Measurements from ENCODE around the gene CAPZA2.

DNA sequence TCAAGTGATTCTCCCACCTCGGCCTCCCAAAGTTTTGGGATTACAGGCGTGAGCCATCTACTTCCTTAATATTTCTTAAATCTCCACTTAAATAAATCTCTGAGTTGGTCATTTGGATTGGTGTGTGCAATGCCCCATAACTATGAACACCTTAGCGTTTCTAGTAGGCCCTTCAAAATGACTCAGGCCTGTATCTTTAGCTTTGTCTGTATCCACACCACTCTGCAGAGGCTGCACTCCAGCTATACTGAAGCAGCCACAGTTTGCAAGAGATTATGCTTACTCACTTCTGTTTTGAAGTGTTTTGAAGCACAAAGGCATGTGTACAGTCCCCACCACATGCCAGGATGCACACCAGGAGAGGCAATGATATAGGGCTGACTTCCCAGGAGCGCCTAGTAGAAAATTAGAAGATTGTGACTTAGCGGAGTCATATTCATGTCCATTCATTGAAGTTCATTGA is 88.5 kb downstream of the CAPZA2 start:
- TF ChIP-seq, protein P1, sequence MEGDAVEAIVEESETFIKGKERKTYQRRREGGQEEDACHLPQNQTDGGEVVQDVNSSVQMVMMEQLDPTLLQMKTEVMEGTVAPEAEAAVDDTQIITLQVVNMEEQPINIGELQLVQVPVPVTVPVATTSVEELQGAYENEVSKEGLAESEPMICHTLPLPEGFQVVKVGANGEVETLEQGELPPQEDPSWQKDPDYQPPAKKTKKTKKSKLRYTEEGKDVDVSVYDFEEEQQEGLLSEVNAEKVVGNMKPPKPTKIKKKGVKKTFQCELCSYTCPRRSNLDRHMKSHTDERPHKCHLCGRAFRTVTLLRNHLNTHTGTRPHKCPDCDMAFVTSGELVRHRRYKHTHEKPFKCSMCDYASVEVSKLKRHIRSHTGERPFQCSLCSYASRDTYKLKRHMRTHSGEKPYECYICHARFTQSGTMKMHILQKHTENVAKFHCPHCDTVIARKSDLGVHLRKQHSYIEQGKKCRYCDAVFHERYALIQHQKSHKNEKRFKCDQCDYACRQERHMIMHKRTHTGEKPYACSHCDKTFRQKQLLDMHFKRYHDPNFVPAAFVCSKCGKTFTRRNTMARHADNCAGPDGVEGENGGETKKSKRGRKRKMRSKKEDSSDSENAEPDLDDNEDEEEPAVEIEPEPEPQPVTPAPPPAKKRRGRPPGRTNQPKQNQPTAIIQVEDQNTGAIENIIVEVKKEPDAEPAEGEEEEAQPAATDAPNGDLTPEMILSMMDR (IDR thresholded peaks at IDR 0.05): no peak
- no peak for TF ChIP-seq POLR2AphosphoS5 (IDR thresholded peaks at IDR 0.05)

Measured in upper lobe of left lung (tissue), 4 donors.